Upper lobe of right lung (tissue), 1 donor: ENCODE results near the gene MAP6. TPM values are rescaled to one million over a fixed set of nuclear protein-coding genes. Genes with fewer than 3 reads are reported as not detected.
"Not testable (repeated sequence)": the region's sequence is repeated elsewhere in the genome, so short reads cannot be mapped to it uniquely, and the experiment has no call there.

Experiments used
- ATAC-seq: fragments of 200-7000 bp; cut with Tn5 transposase; one replicate; pipeline ENCODE4 v1.9.1; 2020; ENCODE audit warnings: mild to moderate bottlenecking, moderate library complexity
- DNase-seq: peaks from one replicate; pipeline ENCODE4 v3.0.0-alpha.2; 2020
- H3K27ac ChIP-seq: fragments of 200-600 bp; one replicate; pipeline ENCODE4 v1.8.0; 2022
- H3K27me3 ChIP-seq: fragments of 200-600 bp; one replicate; pipeline ENCODE4 v1.8.0; 2022; ENCODE audit warnings: mild to moderate bottlenecking
- H3K36me3 ChIP-seq: fragments of 200-600 bp; one replicate; pipeline ENCODE4 v1.8.0; 2022
- H3K4me1 ChIP-seq: fragments of 200-600 bp; one replicate; pipeline ENCODE4 v1.8.0; 2022
- H3K4me3 ChIP-seq: fragments of 200-600 bp; one replicate; pipeline ENCODE4 v1.8.0; 2022; ENCODE audit warnings: mild to moderate bottlenecking
- H3K9me3 ChIP-seq: fragments of 200-600 bp; one replicate; pipeline ENCODE4 v1.8.0; 2022
- CTCF ChIP-seq: fragments of 200-600 bp; IDR thresholded peaks from one replicate; pipeline ENCODE4 v1.8.0; 2022; ENCODE audit warnings: antibody characterized with exemption
- intact Hi-C: fragments of 100-400 bp; cut with DNase I; formaldehyde crosslinking; loops from one replicate; pipeline ENCODE4 v1.11.0; 2022
- total RNA-seq: library from RNA; stranded (reverse); fragmentation: NEBNext Ultra II Directional; extraction: Animal tissue kit (Norgen Biotek cat#: 25700); gene quantifications from one replicate; pipeline ENCODE4 v1.2.1, GENCODE V29; 2021
- donor health status: DM: no; HTN: yes; CAD: no; lungs with severe emphysema.

The MAP6 gene
- total RNA-seq, 1 donor from 2014 or later = 5.8 TPM

GRCh38 chr11:75589051-75589450 is 79.8 kb downstream of the MAP6 start:
- Histone ChIP-seq H3K4me1 (no peaks in the 10 kb centered on the region), H3K27me3 (no peaks in the 10 kb centered on the region), H3K4me3 (no peak overlapping the region), H3K27ac (no peak overlapping the region), H3K9me3 (no peaks in the 10 kb centered on the region), H3K36me3 (no peaks in the 10 kb centered on the region)
- no peak for TF ChIP-seq CTCF
- ATAC-seq (peak; percentile 21), DNase-seq (no peak)
- intact Hi-C loops = no loop called here

GRCh38 chr11:75588051-75588481 is 80.8 kb downstream of the MAP6 start:
- no peak overlapping the region for H3K27ac ChIP-seq
- DNase-seq = no peak
- H3K27me3 ChIP-seq = no peaks in the 10 kb centered on the region
- no peaks in the 10 kb centered on the region for H3K4me1 ChIP-seq
- H3K9me3 ChIP-seq = no peaks in the 10 kb centered on the region
- H3K36me3 ChIP-seq = no peaks in the 10 kb centered on the region
- TF ChIP-seq CTCF = no peak
- H3K4me3 ChIP-seq = no peak overlapping the region
- ATAC-seq = no peak
- intact Hi-C loops = no loop called here

DNA sequence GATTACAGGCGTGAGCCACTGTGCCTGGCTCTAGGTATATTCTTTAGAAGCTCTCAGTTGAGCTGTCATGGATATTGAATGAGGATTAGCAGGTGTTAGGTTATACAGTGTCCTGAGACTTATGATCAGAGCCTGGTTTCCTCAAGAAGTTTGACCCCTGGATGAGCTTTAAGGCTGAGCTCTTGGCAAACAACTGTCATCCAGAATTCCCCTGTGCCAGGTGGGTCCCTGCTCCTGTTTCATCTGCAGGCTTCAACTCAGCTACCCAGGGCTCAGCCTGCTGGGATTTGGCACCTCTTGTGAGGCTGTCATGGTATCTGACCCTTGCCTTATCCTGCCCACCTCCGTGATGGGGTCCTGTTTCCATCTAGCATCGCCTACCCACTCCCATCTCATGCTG is 82.4 kb downstream of the MAP6 start:
- Histone ChIP-seq H3K9me3 (no peaks in the 10 kb centered on the region), H3K4me3 (no peak overlapping the region), H3K27ac (no peak overlapping the region), H3K27me3 (no peaks in the 10 kb centered on the region), H3K36me3 (no peaks in the 10 kb centered on the region), H3K4me1 (peaks cover 12% of the 10 kb centered on the region)
- TF ChIP-seq CTCF = no peak
- no peak for DNase-seq
- no peak for ATAC-seq
- intact Hi-C loops = no loop called here

DNA sequence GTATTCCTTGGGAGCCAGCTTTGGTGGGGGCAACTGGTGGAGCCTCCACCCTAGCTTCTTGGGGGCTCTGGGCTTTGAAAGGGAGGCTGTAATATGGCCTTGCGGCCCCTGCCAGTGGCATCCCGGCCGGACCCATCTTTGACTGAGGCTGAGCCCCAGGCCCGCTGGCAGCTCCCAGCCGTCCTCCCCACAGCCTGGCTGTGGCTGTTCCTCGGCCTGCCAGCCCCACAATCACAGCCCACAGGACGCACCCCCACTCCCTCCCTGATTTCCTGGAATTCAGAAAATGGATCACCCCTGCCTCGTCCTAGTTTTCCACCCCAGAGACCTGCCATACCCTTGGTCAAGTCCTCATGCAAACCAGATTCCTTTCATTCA is 83.6 kb downstream of the MAP6 start:
- Histone ChIP-seq H3K4me3 (no peak overlapping the region), H3K36me3 (no peaks in the 10 kb centered on the region), H3K27me3 (no peaks in the 10 kb centered on the region), H3K27ac (no peak overlapping the region), H3K4me1 (peaks cover 12% of the 10 kb centered on the region), H3K9me3 (no peaks in the 10 kb centered on the region)
- TF ChIP-seq CTCF = no peak
- ATAC-seq = no peak
- DNase-seq = no peak
- intact Hi-C loops = no loop called here

DNA sequence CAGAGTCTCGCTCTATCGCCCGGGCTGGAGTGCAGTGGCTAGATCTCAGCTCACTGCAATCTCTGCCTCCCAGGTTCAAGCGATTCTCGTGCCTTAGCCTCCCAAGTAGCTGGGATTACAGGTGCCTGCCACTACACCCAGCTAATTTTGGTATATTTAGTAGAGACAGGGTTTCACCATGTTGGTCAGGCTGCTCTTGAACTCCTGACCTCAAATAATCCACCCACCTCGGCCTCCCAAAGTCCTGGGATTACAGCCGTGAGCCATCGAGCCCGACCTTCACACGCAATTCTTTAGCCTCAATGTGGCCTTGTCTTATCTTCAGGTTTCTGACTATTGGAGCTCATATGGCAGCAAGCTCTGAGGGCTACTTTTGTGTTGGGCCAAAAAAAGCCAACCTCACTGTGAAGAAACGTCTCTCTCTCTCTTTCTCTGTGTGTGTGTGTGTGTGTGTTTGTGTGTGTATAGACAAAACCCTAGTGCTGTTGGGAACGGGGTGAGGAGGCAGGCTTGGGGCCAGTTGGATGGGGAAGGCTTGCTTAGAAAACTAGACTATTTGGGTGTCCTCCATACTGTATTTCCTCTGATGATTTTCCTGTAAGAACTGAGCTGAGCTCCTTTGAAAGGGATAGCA is 84.1 kb downstream of the MAP6 start:
- H3K36me3 ChIP-seq, H3K4me3 ChIP-seq, H3K27me3 ChIP-seq, ATAC-seq, H3K9me3 ChIP-seq, DNase-seq, intact Hi-C loops: not testable (repeated sequence)
- Histone ChIP-seq H3K27ac (peak overlapping the region; percentile 95), H3K4me1 (peaks cover 12% of the 10 kb centered on the region)

DNA sequence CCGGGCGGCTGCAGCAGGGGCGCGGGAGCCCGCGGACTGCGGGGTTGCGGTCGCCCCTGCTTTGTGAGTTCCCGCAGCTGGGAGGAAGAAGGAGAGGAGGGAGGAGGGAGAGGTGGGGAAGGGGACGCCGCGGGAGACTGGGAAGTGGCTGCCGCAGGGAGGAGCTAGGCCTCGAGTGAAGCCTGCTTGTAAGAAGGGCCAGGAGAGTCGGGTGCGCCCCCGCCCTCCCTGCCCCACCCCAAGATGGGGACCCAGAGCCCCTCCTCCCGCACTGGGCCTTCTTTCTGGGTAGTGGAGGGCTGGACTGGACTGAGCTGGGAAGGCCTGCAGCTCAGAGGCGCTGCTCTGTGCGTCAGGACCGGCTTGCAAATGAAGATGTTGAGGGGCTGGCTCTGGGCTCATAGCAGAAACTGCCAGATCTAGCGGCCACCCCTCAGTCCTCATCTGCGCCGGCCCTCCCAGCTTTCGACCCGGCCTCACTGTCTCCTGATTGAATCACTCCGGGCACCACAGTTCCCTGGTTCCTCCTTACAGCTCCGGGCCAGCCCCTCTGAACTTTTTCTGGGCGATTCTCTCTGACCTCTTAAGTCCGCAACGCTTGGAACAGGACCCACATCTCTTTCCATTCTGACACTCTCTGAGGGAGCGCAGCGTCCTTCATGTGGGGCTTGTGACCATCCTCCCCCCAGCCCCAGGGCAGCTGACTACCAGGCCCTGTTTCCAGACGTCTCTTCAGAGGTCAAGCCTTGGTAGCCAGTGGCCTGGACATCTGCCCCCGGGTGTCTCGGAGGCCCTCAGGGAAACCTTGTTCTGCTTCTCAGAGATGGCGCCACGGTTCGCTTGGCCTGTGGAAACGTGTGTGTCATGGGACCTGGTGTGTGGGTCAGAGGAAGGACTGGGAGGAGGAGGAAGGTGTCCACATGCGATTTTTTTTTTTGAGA is 84.8 kb downstream of the MAP6 start:
- intact Hi-C loops = no loop called here
- ATAC-seq (peak; percentile 74), DNase-seq (peak; percentile 85)
- Histone ChIP-seq H3K4me1 (peaks cover 12% of the 10 kb centered on the region), H3K27ac (peak overlapping the region; percentile 95), H3K27me3 (no peaks in the 10 kb centered on the region), H3K4me3 (peak overlapping the region; percentile 68), H3K9me3 (no peaks in the 10 kb centered on the region), H3K36me3 (no peaks in the 10 kb centered on the region)
- no peak for TF ChIP-seq CTCF
